Right atrium auricular region (tissue), 2 donors: ENCODE measurements around the gene ZNF138. TPM values are rescaled to one million over a fixed set of nuclear protein-coding genes. Genes with fewer than 3 reads are reported as not detected.

ENCODE experiments used
- DNase-seq: peaks from one replicate; pipeline ENCODE4 v3.0.0-alpha.2; 2019; ENCODE audit warnings: low spot score
- H3K27ac ChIP-seq, 2 donors: fragments of 200-600 bp; sonication (generic); 1 replicate in 1 of 2; 2 replicates in 1 of 2; pipeline ENCODE4 v1.5.1; 2016 to 2019
- H3K27me3 ChIP-seq, 2 donors: fragments of 200-600 bp; sonication (generic); one replicate each; pipeline versions ENCODE4 v1.5.1 to v1.6.0; 2017 to 2019
- H3K36me3 ChIP-seq: fragments of 200-600 bp; sonication (generic); one replicate; pipeline ENCODE4 v1.5.1; 2016
- H3K4me1 ChIP-seq, 2 donors: fragments of 200-600 bp; sonication (generic); one replicate each; pipeline versions ENCODE4 v1.5.1 to v1.6.0; 2017 to 2019
- H3K4me3 ChIP-seq, 2 donors: fragments of 200-600 bp; sonication (generic); 1 replicate in 1 of 2; 2 replicates in 1 of 2; pipeline ENCODE4 v1.5.1; 2017 to 2019; ENCODE audit warnings: mild to moderate bottlenecking in 1 of 2, moderate library complexity in 1 of 2
- H3K9me3 ChIP-seq, 2 donors: fragments of 200-600 bp; sonication (generic); one replicate each; pipeline ENCODE4 v1.5.1; 2019
- total RNA-seq, 2 donors: library from RNA; depleted of rRNA; stranded (reverse); fragments of >200 nt; gene quantifications; one replicate each; pipeline ENCODE4 v1.1.0, GENCODE V29; 2016
- TF ChIP-seq, protein P1 (sequence below), 2 donors: fragments of 200-600 bp; sonication (generic); IDR thresholded peaks; one replicate each; pipeline ENCODE4 v1.5.1; 2019; ENCODE audit warnings: antibody characterized with exemption in 2 of 2

ZNF138 gene
- total RNA-seq: 1 to 10 TPM; 3.1 to 7.6 TPM

DNA sequence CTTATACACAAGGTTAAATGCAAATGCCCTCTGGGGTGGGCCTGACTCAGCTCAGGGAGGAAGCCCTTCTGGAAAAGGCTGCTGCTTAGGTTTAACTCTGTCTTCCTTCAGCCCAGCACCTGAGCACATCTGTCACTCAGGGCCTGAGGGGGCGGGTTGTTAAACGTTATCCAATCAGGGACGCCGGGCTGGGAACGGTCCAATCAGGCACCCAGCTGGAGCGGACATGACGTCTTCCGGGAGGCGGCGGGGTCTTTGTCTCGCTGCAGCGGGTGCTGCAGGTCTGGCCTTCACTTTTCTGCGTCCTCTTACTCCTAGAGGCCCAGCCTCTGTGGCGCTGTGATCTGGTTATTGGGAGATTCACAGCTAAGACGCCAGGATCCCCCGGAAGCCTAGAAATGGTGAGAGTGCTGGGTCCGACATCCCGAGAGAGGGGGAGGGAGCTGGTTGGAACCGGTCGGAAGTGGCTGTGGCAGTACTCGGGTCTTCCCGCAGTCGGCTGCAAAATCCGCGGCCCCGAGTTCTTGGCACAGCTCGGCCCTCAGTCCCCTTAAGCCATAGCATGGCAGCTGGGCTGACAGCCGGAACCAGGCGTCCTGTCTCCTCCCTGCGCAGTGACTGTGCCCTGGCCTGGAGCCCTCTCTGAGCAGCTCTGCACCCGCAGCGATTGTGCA lies at the start of gene ZNF138:
Gene ZNF138, plus strand, starts transcription at position 258 of the 674 bp plus-strand sequence. Its CDS starts 141 bp downstream, at position 399.
- peak within 1 kb of the TSS; percentile 62 to 87 for H3K27ac ChIP-seq
- no peaks in the 10 kb centered on the region for H3K27me3 ChIP-seq
- peaks cover 0 to 15% of the 10 kb centered on the region in 2 donors for H3K4me1 ChIP-seq
- TF ChIP-seq, protein P1, sequence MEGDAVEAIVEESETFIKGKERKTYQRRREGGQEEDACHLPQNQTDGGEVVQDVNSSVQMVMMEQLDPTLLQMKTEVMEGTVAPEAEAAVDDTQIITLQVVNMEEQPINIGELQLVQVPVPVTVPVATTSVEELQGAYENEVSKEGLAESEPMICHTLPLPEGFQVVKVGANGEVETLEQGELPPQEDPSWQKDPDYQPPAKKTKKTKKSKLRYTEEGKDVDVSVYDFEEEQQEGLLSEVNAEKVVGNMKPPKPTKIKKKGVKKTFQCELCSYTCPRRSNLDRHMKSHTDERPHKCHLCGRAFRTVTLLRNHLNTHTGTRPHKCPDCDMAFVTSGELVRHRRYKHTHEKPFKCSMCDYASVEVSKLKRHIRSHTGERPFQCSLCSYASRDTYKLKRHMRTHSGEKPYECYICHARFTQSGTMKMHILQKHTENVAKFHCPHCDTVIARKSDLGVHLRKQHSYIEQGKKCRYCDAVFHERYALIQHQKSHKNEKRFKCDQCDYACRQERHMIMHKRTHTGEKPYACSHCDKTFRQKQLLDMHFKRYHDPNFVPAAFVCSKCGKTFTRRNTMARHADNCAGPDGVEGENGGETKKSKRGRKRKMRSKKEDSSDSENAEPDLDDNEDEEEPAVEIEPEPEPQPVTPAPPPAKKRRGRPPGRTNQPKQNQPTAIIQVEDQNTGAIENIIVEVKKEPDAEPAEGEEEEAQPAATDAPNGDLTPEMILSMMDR (IDR thresholded peaks at IDR 0.05): no peak
- no peaks in the 10 kb centered on the region for H3K36me3 ChIP-seq
- H3K9me3 ChIP-seq: no peaks in the 10 kb centered on the region
- peak within 1 kb of the TSS; percentile 53 to 79 for H3K4me3 ChIP-seq
- peak; percentile 98 for DNase-seq

DNA sequence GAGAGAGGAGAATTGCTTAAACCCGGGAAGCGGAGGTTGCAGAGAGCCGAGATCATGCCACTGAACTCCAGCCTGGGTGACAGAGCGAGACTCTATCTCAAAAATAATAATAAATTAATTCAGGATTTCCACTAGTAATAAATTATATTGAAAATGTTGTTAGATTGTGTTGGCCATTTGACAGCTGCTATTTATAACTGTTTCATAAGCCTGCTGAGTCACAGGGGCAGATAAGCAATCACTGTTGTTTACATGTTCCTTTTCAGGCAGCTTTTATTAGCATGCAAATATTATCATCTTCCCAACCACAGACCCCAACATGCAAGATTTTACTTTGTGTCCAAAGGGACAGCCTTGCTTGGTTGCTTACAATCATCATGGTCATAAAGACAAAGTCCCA lies 49.5 kb upstream of the ZNF138 start:
- TF ChIP-seq, protein P1 (IDR thresholded peaks at IDR 0.05): no peak
- Histone ChIP-seq H3K9me3 (peaks cover 0 to 9% of the 10 kb centered on the region in 2 donors), H3K4me1 (peaks cover 0 to 6% of the 10 kb centered on the region in 2 donors), H3K27me3 (no peaks in the 10 kb centered on the region), H3K36me3 (no peaks in the 10 kb centered on the region), H3K4me3 (no peak overlapping the region), H3K27ac (no peak overlapping the region)
- no peak for DNase-seq

DNA sequence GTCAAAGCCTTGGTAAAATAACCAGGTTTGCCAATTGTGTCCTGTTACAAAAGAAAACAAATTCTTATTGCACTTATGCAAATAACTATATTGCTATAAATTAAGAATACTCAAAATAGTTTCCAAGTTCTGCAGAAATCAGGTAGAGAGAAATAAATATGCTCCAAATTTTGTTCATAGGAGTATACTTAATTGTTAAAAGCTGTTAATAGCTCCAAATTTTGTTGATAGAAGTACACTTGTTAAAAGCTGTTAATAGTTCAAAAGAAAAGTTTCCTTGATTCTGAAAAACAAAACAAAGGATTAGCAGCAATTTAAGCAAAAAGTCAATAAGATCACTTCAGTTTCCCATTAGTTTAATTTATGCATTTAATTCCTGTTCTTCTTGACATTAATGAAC lies 46.4 kb upstream of the ZNF138 start:
- TF ChIP-seq, protein P1 (IDR thresholded peaks at IDR 0.05): no peak

DNA sequence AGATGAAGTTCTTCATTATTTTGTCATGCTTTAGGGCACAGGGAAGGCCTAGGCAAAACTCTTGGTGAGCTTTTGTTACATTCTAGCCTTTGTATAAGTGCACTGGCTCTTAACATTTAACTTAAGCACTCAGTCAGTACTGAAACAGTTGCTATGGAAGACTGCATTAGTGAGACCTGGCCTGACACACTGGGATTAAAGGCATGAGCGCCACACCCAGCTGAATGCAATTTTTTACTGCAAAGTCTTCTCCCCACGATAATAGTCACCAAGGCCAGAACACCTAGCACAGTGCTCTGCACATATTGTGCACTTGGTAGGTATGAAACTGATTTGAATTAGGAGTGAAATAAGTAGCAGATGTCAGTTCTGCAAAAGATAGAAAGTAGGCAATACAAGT lies 41.2 kb upstream of the ZNF138 start:
- H3K4me1 ChIP-seq: no peaks in the 10 kb centered on the region

More for the DNA sequence above, 46.4 kb upstream of the ZNF138 start:
- DNase-seq: no peak
- Histone ChIP-seq H3K27me3 (no peaks in the 10 kb centered on the region), H3K4me1 (peaks cover 0 to 6% of the 10 kb centered on the region in 2 donors), H3K36me3 (no peaks in the 10 kb centered on the region), H3K9me3 (peaks cover 0 to 9% of the 10 kb centered on the region in 2 donors), H3K27ac (no peak overlapping the region), H3K4me3 (no peak overlapping the region)

DNA sequence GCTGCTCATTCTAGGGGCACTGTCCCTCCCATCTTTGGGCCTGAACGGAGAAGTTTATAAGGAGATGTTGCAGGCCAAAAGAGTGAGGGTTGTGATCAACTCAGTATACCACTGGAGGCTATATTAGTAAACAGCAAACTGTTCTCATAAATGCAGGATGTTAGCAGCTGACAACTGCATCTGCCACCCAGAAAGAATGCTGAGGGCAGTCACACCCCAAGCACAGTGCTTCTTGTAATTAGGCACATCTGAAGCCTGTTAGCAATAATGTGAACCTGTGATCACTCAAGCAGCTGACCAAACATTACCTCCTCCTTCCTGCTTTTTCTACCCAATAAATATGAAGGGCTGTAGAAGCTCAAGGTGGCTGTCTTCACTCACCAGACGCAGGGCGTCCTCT lies 38.4 kb upstream of the ZNF138 start:
- Histone ChIP-seq H3K27ac (no peak overlapping the region), H3K9me3 (no peaks in the 10 kb centered on the region), H3K27me3 (no peaks in the 10 kb centered on the region), H3K36me3 (no peaks in the 10 kb centered on the region), H3K4me3 (no peak overlapping the region), H3K4me1 (no peaks in the 10 kb centered on the region)
- DNase-seq: no peak
- TF ChIP-seq, protein P1 (IDR thresholded peaks at IDR 0.05): no peak

More for the DNA sequence above, 41.2 kb upstream of the ZNF138 start:
- DNase-seq: no peak
- TF ChIP-seq, protein P1 (IDR thresholded peaks at IDR 0.05): no peak
- no peaks in the 10 kb centered on the region for H3K27me3 ChIP-seq
- no peak overlapping the region for H3K27ac ChIP-seq
- no peaks in the 10 kb centered on the region for H3K36me3 ChIP-seq
- no peak overlapping the region for H3K4me3 ChIP-seq
- H3K9me3 ChIP-seq: peaks cover 0 to 4% of the 10 kb centered on the region in 2 donors

DNA sequence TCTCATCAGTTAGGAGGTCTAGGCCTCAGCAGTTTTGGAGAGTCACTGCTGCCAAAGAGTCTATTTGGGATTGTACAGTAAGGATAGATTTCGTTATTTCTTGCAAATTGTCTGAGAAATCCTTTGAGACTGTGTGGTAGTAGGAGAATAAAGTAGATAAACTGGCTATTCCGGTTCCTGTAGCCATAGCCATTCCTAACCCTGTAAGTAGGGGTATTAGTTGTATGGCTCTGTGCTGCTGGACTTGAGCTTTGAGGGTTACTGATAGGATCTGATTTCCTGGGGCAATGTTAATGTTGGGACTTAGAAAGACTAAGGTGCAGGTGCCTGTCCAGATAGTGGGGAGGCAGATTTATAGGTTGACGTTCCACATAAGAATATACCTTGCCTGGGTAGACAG lies 36.1 kb upstream of the ZNF138 start:
- no peak for DNase-seq
- no peak overlapping the region for H3K4me3 ChIP-seq
- H3K27me3 ChIP-seq: no peaks in the 10 kb centered on the region
- no peaks in the 10 kb centered on the region for H3K36me3 ChIP-seq
- H3K9me3 ChIP-seq: no peaks in the 10 kb centered on the region
- no peaks in the 10 kb centered on the region for H3K4me1 ChIP-seq
- TF ChIP-seq, protein P1 (IDR thresholded peaks at IDR 0.05): no peak
- H3K27ac ChIP-seq: no peak overlapping the region
